CD4-positive, alpha-beta T cell treated with Interleukin-17A for 4 hours (primary cell): ENCODE results near the gene HACD2.
A peak's percentile ranks its signal among the peaks of the same experiment; 100 is the strongest.

Experiments
- DNase-seq: peaks from one replicate; pipeline ENCODE4 v3.0.0-alpha.2; 2020; ENCODE audit warnings: mixed read lengths

Gene HACD2

DNA sequence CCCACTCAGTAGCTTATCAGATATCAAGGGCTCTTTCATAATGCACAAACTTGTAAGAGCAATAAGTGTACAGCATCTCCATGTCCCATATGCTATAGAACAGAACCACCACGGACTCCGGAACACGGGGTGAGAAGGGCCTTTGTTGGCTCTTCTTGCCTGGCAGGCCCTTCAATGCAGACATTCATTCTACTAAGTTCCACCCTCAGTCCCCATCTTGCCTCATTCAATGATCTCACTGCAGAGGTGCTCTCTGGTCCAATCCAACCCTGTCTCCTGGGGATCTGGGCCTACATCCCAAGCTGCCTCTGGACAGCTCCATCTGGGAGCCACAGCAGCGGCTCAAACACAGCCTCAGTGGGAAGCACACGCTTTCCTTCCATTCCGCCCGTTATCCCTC, 16.8 kb downstream of the HACD2 start:
- DNase-seq = no peak

DNA sequence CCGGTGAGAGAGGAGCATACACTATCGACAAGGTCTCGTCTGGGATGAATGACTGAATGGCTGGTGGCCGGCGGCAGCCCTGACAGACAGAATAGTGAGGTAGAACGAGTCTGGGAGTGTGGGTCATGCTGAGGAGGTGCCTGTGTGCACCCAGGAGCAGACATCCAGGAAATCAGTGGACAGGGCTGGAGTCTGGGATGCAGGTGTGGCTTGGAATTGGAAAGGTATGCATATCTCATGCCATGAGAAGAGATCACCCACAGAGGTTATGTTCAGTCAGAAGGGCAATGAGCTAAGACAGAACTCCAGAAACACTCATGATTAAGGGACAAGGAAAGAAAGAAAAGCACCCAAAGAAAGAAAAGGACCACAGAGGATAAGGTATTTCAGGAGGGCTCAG, 20.8 kb downstream of the HACD2 start:
- DNase-seq = no peak

DNA sequence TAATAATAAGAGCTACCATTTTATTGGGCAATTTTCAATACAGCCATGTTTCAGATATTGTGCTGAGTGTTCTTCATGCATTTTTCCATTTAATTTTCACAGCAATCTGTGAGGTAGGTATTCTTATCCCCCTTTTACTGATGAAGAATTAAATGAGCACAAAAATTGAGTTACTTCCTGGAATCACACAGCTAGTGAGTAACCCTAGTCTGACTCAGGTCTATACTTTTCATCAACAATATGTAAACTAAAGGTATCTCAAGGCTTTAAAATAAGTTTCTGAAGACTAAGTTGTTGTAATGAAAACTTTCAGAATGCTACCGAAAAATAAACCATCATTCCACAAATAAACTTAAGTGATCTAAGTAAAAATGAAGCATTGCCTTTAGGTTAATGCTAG, 22.3 kb downstream of the HACD2 start:
- no peak for DNase-seq

DNA sequence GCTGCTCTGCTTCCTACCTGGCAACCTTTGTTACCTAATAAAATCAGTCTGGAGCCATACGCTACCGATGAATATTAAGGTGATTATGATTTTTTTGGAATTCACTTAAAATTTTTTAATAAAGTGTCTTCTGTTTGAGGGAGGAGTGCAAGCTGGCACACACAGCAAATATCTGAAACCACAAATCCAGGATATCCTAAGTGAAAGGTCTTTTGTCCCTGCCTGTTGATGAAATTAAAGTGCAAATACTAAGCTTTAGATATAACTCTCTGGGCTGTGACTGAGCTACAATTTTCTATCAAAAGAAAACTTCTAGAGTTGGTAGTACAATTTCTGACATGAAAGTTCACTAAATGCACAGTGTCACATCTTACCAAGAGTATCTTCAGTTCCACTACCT, 23.7 kb downstream of the HACD2 start:
- no peak for DNase-seq

DNA sequence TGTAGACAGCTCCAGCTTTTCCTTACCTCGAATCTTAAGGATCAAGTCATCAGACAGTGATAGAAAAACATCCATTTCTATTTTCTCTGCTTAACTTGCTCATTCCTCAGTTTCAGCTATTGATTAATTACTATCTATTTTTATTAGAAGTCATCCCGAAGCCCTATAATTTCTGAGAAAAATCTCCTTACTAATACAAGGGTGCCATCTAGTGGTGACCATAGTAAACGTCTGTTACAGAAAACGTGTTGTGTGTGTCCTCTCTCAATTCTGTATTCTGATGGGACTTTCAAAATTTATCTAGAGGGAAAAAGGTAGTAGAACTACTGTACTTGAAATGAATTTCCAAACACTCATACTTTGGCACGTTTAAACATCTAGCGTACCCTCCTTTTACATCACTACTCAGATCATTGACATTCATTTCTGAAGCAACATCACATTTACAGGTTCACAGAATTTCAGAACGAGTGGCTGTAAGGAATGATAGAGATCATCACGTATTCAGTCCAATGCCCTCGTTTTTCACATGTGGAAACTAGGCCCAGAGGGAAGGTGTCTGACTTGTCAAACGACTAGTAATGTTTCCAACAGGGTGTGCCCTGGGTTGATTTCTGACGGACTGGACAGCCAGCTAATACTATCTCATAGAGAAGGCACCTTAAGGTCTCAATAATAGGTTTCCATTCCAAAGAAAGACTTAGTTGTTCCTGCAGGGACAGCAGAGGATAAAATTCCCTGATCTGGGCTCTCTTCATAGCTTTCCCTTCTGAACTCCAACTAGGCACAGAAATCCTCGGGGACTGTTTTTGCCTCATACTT, 25.6 kb downstream of the HACD2 start:
- peak; percentile 18 for DNase-seq

DNA sequence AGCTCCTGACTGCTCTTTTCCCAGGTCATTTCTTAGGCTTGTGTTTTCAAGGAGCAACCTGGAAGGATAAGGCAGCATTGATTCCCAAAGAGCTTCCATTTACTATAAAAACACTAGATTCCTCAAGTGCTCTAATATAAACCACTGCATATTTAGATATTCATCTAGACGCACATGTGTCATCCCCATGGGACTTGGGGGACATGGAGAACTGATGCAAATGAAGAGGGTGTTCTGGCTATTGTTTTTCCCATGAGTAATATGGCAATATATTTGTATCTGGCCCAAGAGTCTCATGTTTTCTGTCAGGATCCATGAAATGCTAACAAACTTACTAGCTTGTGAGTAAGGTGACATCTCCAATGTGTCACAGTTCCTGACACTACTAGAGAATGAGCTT, 31.3 kb downstream of the HACD2 start:
- no peak for DNase-seq

DNA sequence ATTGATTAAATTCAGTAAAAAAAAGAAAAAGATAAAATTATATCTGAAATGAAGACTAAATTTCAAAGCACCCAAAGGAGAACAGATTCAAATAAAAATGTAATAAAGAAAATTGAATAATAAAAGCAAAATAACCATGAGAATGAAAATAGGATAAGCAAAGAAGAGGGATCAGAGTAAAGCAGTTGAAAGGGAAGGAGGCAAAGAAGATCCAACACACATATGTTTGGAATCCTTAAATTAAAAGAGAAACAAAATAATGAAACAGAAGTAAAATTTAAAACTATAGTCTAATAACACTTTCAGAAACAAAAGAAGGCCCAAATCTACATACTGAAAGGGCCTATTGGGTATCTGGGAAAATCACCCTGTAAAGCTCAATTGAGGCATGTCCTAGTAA, 32.1 kb downstream of the HACD2 start:
- DNase-seq = no peak

DNA sequence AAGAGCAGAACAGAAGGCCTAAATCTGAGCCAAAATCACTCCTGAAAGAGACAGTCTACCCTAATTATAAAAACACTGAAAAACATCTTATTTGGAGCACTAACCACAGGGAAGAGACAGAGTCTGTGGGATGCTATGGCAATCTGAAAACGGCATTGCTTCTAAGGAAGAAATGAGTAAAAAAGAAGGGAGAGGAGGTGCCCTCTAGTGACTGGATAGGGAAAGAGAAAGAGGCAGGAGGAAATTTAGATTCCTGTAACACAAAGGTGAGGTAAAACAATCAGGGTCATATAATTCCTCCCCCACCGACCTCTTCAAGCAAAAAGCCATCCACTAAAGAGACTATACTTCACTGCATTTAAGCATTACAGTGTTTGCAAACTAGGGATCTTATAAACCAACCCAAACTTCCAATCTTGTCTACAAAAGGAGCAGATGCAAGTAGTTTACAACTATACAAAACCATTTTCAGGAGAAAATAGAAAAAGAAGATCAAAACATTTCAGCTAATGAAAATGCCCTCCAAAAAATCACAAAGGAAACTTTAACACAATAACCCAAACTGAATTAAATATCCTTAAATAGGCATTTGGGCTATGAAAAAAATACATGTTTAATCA, 32.6 kb downstream of the HACD2 start:
- no peak for DNase-seq

DNA sequence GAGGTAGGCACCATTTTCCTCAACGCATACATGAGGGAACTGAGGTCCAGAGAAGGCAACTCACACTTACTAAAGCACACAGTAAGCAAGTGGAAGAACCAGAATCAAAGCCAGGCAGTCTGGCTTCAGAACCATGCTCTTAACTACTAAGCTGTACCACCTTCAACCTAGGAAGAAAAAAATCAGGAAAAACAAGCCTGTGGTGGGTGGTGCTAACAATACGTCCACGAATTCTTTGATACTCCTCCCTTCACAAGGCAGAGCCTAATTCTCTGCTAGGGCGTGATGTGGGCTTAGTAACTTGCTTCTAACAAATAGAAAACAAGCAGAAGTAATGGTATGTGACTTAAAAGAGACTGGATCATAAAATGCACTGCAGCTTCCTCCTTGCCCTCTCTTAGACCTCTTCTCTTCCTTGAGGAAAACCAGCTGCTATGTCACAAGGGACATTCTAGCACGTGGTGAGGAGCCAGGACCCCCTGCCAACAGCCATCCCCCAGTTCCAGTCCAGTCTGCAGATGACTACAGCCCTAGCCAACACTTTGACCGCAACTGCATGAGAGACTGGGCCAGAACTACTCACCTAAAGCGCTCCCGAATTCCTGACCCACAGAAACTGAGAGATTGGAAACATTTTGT, 36.9 kb downstream of the HACD2 start:
- no peak for DNase-seq

DNA sequence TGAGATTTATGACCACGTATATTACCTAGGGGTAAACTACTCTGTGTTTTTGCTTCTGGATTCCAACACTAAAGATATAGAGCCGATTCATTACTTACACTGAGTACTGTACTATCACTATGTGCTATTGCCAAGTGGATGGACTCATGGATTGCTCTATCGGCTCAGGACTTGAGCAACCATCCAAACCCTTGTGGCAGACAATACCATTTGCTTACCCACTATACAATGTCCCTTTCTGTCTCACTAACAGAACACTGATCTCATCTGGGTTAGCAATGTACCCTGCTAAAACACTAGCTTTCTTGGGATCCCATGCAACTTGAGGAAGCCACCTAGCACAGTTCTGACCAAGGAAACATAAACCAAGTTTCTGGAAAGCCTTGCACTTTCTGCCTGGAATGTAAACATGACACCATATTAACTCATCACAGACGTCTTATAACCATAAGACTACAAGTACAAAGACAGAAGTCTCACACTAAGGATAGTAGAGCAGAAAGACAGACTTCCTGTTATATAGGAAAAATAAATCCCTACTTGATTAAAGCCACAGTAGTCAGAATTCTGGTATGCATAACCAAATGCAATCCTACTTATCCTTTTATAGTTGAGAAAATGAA, 38.6 kb downstream of the HACD2 start:
- no peak for DNase-seq

DNA sequence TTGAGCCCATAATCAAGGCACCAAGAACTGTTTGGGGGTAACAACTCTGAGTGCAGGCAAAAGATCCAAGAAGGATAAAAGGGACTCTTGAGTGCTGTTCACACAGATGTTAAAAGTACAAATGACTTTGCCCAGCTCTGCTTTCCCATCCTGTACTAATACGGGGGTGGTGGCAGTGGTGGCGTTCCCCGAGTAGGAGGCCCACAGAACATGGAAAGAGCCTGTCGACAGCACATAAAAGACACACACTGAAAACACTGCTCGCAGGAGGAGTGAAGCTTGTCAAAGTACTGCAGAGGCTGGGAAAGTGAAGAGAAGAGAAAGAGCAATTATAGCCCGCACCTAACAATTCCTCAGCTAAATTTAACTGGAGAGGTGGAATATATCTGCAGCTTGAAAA, 40.9 kb downstream of the HACD2 start:
- no peak for DNase-seq

DNA sequence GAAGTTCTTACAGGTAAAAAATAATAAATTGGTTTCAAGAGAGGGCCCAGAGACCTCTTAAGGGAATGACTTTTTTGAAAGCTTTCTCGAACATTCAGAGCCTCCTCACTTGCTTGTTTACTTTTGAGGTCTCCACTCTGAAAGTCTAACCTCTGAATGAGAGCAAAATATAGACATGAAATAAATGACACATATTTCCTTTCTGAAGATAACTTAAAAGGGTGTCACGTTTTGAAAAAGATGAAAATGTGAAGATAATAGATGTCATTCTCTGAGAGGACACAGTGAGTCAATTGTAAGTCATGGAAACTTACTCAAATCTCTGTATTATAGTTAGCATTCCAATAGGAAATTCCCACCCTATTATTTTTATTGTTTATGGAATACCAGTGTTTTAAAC, 44.6 kb downstream of the HACD2 start:
- no peak for DNase-seq

DNA sequence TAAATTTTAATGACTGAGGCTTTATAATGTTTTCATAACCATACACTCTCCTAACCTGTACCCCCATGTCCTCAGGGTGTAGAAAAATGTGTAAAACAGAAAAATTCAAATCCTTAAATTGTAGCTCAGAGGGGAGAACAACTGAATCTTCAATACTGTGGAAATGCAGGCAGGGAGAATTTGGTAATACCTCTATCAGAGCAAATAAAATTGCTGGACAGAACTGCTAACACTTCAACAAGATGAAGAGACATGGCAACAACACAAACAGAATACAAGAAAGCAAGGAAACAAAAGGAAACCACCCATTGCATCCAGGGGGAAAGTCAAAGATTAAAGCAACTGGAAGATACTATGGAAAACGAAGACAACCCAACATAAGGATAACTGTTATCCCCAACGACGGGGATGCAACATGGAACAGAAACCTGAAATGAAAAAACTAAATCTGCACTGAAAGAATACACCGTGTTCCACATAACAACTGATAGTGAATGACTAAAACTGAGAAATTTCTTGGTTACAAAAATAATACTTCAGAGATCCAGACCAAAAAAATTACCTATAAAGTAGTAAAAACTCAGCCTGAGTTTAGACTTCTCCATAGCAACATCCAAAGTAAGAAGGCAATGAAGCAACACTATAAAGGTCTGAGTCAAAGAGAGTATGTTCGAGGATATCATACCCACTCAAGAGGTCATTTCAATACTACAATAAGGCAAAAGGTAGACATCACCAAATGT, 48.5 kb downstream of the HACD2 start:
- no peak for DNase-seq

DNA sequence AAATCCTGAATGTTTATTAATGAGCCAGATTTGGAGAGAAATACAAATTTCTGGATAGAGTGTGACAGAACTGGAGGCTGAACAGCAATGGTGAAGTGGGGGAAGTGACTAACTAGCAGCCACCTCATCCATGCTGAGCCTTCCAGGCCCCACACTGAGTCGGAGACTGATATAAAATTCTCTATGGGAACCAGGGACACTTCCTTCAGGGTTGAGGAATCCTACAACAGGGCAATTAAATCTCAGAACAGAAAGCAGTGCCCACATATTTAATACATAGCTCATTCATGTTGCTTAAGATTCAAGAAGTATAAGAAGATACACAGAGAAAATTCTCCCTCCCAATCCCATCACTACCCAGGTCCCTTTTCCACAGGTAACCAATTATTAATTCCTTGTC, 49.3 kb downstream of the HACD2 start:
- no peak for DNase-seq

DNA sequence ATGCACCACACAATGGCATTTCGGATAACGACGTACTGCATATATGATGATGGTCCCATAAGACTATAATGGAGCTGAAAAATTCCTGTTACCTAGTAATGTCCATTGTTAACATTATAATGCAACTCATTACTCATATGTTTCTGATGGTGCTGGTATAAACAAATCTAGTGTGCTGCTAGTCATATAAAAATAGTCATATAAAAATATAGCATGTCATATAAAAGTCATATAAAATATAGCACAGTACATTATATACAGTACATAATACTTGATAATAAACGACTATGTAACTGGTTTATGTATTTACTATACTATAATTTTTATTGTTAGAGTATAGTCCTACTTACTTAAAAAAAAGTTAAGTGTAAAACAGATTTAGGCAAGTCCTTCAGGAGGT, 50.6 kb downstream of the HACD2 start:
- no peak for DNase-seq

DNA sequence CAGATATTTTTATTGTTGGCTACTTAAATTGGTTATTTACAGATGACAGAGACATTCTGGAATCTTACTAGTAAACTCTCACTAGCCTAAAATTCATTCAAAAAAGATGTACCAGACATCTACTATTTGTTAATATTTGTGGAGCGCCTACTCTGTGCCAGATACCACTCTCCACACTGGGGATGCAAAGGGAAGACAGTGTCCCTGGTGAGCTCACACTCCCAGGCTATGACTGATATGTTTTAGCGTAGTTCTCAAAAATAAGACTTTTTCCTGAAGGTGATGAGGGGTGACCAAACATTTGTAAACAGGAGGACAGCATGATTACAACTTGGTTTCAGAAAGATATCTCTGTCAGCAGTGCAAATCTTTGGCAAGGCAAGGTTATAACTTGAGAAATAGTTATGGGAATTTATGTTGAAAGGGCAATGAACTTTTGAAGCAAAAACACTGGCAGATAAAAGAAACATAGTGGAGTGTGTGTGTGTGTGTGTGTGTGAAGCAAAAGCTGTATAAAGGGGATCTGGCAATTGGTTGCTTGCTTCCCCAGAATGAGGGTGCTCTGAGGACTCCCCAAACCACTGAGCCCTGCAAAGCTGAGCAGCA, 51.2 kb downstream of the HACD2 start:
- DNase-seq = no peak

DNA sequence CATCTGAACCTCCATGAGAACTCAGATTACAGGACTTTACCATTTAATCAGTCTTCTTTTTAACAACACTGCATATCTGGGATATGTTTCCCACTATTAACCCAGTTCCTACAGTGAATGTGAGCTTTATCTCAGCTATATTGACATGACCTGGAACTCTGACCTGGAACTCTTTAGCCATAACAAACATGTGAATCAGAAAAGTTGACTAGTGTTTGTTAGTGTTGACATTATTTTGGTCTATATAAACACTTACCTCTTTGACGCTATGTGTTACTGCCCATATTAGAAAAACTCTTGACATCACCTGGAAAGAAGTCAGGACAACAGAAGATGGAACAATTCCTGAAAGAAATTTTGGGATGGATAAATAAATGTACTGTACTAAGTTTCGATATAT, 56.7 kb downstream of the HACD2 start:
- DNase-seq = no peak

DNA sequence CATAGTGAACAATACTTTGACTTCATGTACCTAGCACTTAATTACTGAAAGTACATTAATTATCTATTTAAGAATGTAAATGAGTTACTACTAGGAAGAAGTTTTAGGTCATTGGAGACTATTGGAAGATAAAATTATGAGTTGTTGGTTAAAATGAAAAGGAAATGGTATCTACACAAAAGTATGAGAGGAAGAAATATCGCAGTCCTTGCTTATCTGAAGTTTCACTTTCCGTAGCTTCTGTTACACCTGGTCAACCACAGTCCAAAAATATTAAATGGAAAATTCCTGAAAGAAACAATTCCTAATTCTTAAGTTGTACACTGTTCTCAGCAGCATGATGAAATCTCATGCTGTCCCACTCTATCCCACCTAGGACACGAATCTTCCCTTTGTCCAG, 57.8 kb downstream of the HACD2 start:
- no peak for DNase-seq

DNA sequence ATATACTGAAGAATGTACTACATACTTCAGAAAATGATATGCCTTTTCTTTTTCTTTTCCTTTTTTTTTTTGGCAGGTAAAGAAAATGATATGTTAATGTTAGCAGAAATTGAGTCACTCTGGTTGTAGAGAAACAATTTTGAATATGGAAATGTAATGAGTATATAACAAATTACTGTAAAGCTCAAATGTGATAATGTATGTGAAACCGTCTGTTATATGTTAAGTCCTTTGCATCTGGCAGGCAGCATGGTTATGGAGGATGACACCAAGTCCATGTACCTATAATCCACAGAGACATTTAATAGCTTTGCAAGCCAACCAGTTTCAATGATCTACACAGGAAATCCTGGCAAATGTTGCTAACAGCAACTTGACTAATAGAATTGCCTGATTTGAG, 58.4 kb downstream of the HACD2 start:
- DNase-seq = no peak

DNA sequence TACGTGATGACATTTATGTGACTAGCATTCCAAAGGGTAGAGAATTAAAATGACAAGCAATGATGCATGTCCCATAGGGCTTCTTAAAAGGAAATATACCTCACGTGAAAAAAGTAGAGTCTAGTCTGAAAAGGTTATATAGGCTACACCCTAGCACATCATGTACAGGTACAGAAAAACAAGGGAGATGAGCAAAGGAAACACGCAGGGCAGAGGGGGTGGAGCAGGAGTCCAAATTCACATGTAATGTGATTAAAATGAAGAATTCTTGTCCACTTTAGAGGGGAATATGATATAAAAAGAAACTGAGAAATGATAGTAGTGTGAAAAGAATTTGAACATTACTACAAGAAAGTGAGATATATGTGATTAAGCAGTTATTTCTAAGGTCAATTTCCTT, 59.4 kb downstream of the HACD2 start:
- no peak for DNase-seq

DNA sequence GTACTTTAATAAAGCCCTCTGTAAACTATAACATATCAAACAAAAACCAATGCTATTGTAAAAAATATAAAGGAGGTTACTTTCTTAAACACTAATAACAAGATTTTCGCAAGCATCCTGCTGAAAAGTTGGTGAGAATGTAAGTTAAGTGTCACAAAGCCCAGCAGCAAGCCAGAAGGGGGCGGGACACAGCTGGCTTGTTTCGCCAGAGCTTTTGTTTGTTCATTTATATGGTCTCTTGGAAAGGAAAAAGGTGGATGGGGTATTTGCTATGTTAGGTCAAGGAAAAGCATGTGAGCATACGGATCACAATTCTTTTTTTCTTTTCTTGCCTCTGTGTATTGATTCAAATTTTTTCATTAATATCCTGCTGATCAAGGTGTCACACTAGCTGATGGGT, 59.9 kb downstream of the HACD2 start:
- no peak for DNase-seq

DNA sequence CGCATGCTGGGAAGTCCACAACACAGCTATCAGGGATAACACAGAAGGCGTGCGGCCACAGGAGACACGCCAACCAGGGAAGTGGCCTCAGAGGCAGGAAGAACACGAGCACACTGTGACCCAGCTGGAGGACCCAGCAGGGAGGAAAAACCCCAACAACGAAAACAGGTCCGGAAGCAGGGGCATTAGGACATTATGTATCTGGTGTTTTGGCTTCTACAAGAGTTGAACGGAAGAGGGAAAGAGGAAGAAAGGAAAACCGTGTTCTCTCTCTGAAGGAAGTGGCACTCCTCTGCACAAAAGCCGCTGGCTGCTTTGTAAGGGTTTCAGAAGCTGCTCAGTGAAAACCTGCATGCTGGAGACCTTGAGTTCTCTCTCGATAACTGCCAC, 61.8 kb downstream of the HACD2 start:
- no peak for DNase-seq
